K562 (cell line): ENCODE data around the gene ASIC5. TPM values are rescaled to one million over a fixed set of nuclear protein-coding genes. Genes with fewer than 3 reads are reported as not detected.

Experiments
- ATAC-seq: fragments of 200-7000 bp; cut with Tn5 transposase; 3 replicates; pipeline ENCODE4 v1.9.1; 2020; ENCODE audit warnings: moderate library complexity
- BruUV-seq: library from RNA; stranded (reverse); fragments of 400-500 nt; replicated peaks from 2 replicates; lab custom pipeline; 2021; lab: Mats Ljungman, UMichigan
- CTCF ChIA-PET: fragments of 300-600 bp; formaldehyde crosslinking; extraction: SDS; loops from one replicate; lab custom pipeline; 2021; ENCODE audit warnings: low intra/inter-chr PET ratio; lab: Yijun Ruan, JAX
- POLR2A ChIA-PET: fragments of 300-600, 350-650 bp; sonication (Branson Sonifier 250); formaldehyde crosslinking; extraction: SDS; loops from one replicate; lab custom pipeline; 2021; ENCODE audit warnings: antibody characterized with exemption, inconsistent platforms; lab: Yijun Ruan, JAX
- DNase-seq, 4 experiments: peaks; one replicate each; pipeline versions ENCODE4 v3.0.0 to v3.0.0-alpha.2; 2011 to 2018; ENCODE audit warnings: low spot score in 3 of 4, mixed read lengths in 3 of 4; ENCODE audit errors: extremely low read depth in 1 of 4
- FAIRE-seq: peaks from 2 replicates; lab custom pipeline; 2011; peaks lifted over from hg19 to GRCh38; lab: Jason Lieb, UNC
- H2AFZ ChIP-seq: 2 replicates; pipeline ENCODE4 v1.6.0; 2011; ENCODE audit warnings: low read depth, low read length, control low read depth, inconsistent platforms
- H3K27ac ChIP-seq: fragments of 200-600 bp; 3 replicates; pipeline ENCODE4 v1.8.0; 2011; ENCODE audit warnings: low read depth, mild to moderate bottlenecking, control low read depth, inconsistent platforms, low read length, moderate library complexity, mixed read lengths; ENCODE audit errors: extremely low read depth
- H3K27me3 ChIP-seq, 2 experiments: fragments of 300-600 bp in 1 of 2; 2 replicates in 1 of 2; 3 replicates in 1 of 2; pipeline versions ENCODE4 v1.6.0 to v1.8.0; 2011; ENCODE audit warnings: inconsistent platforms in 2 of 2, low read length in 2 of 2, mild to moderate bottlenecking in 1 of 2, mixed read lengths in 1 of 2, moderate library complexity in 1 of 2; ENCODE audit not compliant: control insufficient read depth in 2 of 2, insufficient read depth in 2 of 2
- H3K36me3 ChIP-seq: fragments of 300-600 bp; 3 replicates; pipeline ENCODE4 v1.8.0; 2011; ENCODE audit warnings: mild to moderate bottlenecking, low read length, inconsistent platforms; ENCODE audit not compliant: control insufficient read depth, insufficient read depth
- H3K4me1 ChIP-seq, 2 experiments: fragments of 200-600 bp in 1 of 2; replicated peaks in 1 of 2; 2 replicates in 1 of 2; 3 replicates in 1 of 2; pipeline versions ENCODE4 v1.5.1 to v1.8.0; 2011; ENCODE audit warnings: inconsistent platforms in 2 of 2, low read length in 2 of 2, mild to moderate bottlenecking in 1 of 2, mixed read lengths in 1 of 2, moderate library complexity in 1 of 2; ENCODE audit not compliant: control insufficient read depth in 2 of 2, insufficient read depth in 2 of 2
- H3K4me2 ChIP-seq: 2 replicates; pipeline ENCODE4 v1.6.1; 2011; ENCODE audit warnings: low read length, control low read depth, inconsistent platforms, mixed read lengths; ENCODE audit not compliant: insufficient read depth
- H3K4me3 ChIP-seq: fragments of 200-600 bp; sonication (generic), shearing (Covaris generic); 2 replicates; pipeline ENCODE4 v1.5.1; 2016; ENCODE audit warnings: control low read depth, inconsistent platforms
- H3K79me2 ChIP-seq: fragments of 200-600 bp; 3 replicates; pipeline ENCODE4 v1.8.0; 2011; ENCODE audit warnings: low read length, inconsistent platforms; ENCODE audit not compliant: control insufficient read depth, insufficient read depth
- H3K9ac ChIP-seq, 2 experiments: 2 replicates each; pipeline versions ENCODE4 v1.6.0 to v1.6.1; 2011; ENCODE audit warnings: low read depth in 2 of 2, low read length in 2 of 2, control low read depth in 1 of 2, inconsistent platforms in 1 of 2, mild to moderate bottlenecking in 1 of 2, mixed read lengths in 1 of 2; ENCODE audit not compliant: insufficient read depth in 1 of 2
- H3K9me1 ChIP-seq: one replicate; pipeline ENCODE4 v1.6.0; 2011; ENCODE audit warnings: inconsistent platforms, mild to moderate bottlenecking, low read length, moderate library complexity; ENCODE audit not compliant: control insufficient read depth, insufficient read depth
- H3K9me3 ChIP-seq: replicated peaks from 2 replicates; pipeline ENCODE4 v1.5.1; 2011; ENCODE audit warnings: low read depth, low read length, inconsistent platforms; ENCODE audit not compliant: control insufficient read depth, insufficient read depth
- H4K20me1 ChIP-seq: replicated peaks from 2 replicates; pipeline ENCODE4 v1.6.1; 2011; ENCODE audit warnings: low read length, inconsistent platforms, mixed read lengths; ENCODE audit not compliant: control insufficient read depth, insufficient read depth
- CBX5 ChIP-seq: IDR thresholded peaks from 2 replicates; pipeline ENCODE4 v1.6.1; 2014; ENCODE audit warnings: low read depth, borderline replicate concordance
- HLTF ChIP-seq: fragments of 450-650 bp; IDR thresholded peaks from 2 replicates; pipeline ENCODE4 v1.6.1; 2016
- in situ Hi-C: fragments of 300-500 bp; cut with MboI; formaldehyde crosslinking; loops from 4 replicates; pipeline ENCODE4 v1.15.0; 2018; ENCODE audit warnings: inconsistent platforms, mixed read lengths
- intact Hi-C: fragments of 100-400 bp; cut with micrococcal nuclease; formaldehyde crosslinking; loops from 2 replicates; pipeline ENCODE4 v1.14.2; 2022
- polyA plus RNA-seq, 8 experiments: library from polyadenylated mRNA; depleted of rRNA in 4 of 8; stranded (reverse) in 5 of 8; unstranded in 3 of 8; fragments of >200 nt; fragmentation: Nextera tagmentation in 2 of 8; fragmentation: Illumina TruSeq in 1 of 8; extraction: Ambion mirVana in 2 of 8; extraction: Trizol in 1 of 8; gene quantifications; 2 replicates each; pipeline versions ENCODE4 v1.2.1 to v1.2.3, GENCODE V29; 2011 to 2014; ENCODE audit warnings: inconsistent platforms in 1 of 8, missing spikeins in 1 of 8
- total RNA-seq, 7 experiments: library from RNA; depleted of rRNA in 6 of 7; stranded (reverse); fragments of >200 nt in 6 of 7; fragmentation: Illumina TruSeq in 2 of 7; extraction: Trizol in 2 of 7; gene quantifications; 2 replicates each; pipeline versions ENCODE4 v1.2.1 to v1.2.3, GENCODE V29; 2011 to 2021; ENCODE audit warnings: low replicate concordance in 1 of 7
- TF ChIP-seq, protein P1 (sequence below): fragments of 450-650 bp; formaldehyde crosslinking; IDR thresholded peaks from 2 replicates; pipeline ENCODE4 v1.4.0; 2020; ENCODE audit warnings: mild to moderate bottlenecking, moderate library complexity
- TF ChIP-seq, protein P2 (sequence below): fragments of 450-650 bp; IDR thresholded peaks from 2 replicates; pipeline ENCODE4 v1.6.1; 2016; ENCODE audit warnings: low read depth
- TF ChIP-seq, protein P3 (sequence below), 2 experiments: fragments of 450-650 bp; formaldehyde crosslinking in 1 of 2; IDR thresholded peaks; 2 replicates each; pipeline versions ENCODE4 v1.4.0 to v1.6.1; 2014 to 2020; ENCODE audit warnings: mild to moderate bottlenecking in 2 of 2, borderline replicate concordance in 1 of 2, low read depth in 1 of 2

Gene ASIC5
- total and polyA plus RNA-seq, 9 of the 15 experiments (the other 6 are each of a cell fraction or from before 2014, with no cell fraction given) = not detected

DNA sequence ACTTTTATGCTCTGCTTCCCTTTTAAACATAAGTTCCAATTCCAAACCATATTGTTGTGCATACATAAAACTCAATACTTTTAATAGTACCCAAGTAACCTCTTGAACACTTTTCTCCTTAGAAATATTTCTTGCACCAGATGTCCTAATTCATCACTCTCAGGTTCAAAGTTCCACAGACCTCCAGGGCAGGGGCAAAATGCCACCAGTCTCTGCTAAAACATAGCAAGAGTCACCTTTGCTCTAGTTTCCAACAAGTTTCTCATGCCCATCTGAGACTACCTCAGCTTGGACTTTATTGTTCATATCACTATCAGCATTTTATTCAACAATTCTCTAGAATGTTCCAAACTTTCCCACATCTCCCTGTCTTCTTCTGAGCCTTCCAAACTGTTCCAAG lies 13.7 kb upstream of the ASIC5 start:
- H2AFZ ChIP-seq = no peak overlapping the region
- no peaks in the 10 kb centered on the region for H3K9me1 ChIP-seq
- no peaks in the 10 kb centered on the region for H3K4me1 ChIP-seq
- in situ Hi-C loops (no loop called here), intact Hi-C loops (no loop called here)
- H3K4me2 ChIP-seq = no peak overlapping the region
- H3K9me3 ChIP-seq = no peaks in the 10 kb centered on the region
- H4K20me1 ChIP-seq = no peaks in the 10 kb centered on the region
- BruUV-seq = no TSS peak
- POLR2A ChIA-PET = no interaction called here
- no peak overlapping the region for H3K4me3 ChIP-seq
- H3K27ac ChIP-seq = no peak overlapping the region
- CTCF ChIA-PET = no interaction called here
- H3K36me3 ChIP-seq = no peaks in the 10 kb centered on the region
- no peak for FAIRE-seq
- DNase-seq = no peak
- no peaks in the 10 kb centered on the region for H3K27me3 ChIP-seq
- no peaks in the 10 kb centered on the region for H3K79me2 ChIP-seq
- ATAC-seq = no peak
- H3K9ac ChIP-seq = no peak overlapping the region
- TF ChIP-seq, protein P1, sequence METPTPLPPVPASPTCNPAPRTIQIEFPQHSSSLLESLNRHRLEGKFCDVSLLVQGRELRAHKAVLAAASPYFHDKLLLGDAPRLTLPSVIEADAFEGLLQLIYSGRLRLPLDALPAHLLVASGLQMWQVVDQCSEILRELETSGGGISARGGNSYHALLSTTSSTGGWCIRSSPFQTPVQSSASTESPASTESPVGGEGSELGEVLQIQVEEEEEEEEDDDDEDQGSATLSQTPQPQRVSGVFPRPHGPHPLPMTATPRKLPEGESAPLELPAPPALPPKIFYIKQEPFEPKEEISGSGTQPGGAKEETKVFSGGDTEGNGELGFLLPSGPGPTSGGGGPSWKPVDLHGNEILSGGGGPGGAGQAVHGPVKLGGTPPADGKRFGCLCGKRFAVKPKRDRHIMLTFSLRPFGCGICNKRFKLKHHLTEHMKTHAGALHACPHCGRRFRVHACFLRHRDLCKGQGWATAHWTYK = no peak
- TF ChIP-seq HLTF (no peak), CBX5 (no peak)
- TF ChIP-seq, protein P2, sequence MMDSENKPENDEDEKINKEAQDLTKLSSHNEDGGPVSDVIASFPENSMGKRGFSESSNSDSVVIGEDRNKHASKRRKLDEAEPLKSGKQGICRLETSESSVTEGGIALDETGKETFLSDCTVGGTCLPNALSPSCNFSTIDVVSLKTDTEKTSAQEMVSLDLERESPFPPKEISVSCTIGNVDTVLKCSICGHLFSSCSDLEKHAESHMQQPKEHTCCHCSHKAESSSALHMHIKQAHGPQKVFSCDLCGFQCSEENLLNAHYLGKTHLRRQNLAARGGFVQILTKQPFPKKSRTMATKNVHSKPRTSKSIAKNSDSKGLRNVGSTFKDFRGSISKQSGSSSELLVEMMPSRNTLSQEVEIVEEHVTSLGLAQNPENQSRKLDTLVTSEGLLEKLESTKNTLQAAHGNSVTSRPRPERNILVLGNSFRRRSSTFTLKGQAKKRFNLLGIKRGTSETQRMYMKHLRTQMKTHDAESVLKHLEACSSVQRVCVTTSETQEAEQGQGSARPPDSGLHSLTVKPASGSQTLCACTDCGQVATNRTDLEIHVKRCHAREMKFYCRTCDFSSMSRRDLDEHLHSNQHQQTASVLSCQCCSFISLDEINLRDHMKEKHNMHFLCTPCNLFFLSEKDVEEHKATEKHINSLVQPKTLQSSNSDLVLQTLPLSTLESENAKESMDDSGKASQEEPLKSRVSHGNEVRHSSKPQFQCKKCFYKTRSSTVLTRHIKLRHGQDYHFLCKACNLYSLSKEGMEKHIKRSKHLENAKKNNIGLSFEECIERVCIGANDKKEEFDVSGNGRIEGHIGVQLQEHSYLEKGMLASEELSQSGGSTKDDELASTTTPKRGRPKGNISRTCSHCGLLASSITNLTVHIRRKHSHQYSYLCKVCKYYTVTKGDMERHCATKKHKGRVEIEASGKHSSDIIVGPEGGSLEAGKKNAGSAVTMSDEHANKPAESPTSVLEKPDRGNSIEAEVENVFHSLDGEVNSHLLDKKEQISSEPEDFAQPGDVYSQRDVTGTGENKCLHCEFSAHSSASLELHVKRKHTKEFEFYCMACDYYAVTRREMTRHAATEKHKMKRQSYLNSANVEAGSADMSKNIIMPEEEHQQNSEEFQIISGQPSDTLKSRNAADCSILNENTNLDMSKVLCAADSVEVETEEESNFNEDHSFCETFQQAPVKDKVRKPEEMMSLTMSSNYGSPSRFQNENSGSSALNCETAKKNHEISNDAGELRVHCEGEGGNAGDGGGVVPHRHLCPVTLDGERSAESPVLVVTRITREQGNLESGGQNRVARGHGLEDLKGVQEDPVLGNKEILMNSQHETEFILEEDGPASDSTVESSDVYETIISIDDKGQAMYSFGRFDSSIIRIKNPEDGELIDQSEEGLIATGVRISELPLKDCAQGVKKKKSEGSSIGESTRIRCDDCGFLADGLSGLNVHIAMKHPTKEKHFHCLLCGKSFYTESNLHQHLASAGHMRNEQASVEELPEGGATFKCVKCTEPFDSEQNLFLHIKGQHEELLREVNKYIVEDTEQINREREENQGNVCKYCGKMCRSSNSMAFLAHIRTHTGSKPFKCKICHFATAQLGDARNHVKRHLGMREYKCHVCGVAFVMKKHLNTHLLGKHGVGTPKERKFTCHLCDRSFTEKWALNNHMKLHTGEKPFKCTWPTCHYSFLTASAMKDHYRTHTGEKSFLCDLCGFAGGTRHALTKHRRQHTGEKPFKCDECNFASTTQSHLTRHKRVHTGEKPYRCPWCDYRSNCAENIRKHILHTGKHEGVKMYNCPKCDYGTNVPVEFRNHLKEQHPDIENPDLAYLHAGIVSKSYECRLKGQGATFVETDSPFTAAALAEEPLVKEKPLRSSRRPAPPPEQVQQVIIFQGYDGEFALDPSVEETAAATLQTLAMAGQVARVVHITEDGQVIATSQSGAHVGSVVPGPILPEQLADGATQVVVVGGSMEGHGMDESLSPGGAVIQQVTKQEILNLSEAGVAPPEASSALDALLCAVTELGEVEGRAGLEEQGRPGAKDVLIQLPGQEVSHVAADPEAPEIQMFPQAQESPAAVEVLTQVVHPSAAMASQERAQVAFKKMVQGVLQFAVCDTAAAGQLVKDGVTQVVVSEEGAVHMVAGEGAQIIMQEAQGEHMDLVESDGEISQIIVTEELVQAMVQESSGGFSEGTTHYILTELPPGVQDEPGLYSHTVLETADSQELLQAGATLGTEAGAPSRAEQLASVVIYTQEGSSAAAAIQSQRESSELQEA = no peak
- TF ChIP-seq, protein P3, sequence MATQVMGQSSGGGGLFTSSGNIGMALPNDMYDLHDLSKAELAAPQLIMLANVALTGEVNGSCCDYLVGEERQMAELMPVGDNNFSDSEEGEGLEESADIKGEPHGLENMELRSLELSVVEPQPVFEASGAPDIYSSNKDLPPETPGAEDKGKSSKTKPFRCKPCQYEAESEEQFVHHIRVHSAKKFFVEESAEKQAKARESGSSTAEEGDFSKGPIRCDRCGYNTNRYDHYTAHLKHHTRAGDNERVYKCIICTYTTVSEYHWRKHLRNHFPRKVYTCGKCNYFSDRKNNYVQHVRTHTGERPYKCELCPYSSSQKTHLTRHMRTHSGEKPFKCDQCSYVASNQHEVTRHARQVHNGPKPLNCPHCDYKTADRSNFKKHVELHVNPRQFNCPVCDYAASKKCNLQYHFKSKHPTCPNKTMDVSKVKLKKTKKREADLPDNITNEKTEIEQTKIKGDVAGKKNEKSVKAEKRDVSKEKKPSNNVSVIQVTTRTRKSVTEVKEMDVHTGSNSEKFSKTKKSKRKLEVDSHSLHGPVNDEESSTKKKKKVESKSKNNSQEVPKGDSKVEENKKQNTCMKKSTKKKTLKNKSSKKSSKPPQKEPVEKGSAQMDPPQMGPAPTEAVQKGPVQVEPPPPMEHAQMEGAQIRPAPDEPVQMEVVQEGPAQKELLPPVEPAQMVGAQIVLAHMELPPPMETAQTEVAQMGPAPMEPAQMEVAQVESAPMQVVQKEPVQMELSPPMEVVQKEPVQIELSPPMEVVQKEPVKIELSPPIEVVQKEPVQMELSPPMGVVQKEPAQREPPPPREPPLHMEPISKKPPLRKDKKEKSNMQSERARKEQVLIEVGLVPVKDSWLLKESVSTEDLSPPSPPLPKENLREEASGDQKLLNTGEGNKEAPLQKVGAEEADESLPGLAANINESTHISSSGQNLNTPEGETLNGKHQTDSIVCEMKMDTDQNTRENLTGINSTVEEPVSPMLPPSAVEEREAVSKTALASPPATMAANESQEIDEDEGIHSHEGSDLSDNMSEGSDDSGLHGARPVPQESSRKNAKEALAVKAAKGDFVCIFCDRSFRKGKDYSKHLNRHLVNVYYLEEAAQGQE (IDR thresholded peaks at IDR 0.05; ENCODE audit: borderline replicate concordance) = no peak
- TF ChIP-seq, protein P3 (CRISPR knock-in tag; IDR thresholded peaks at IDR 0.05; ENCODE audit: low read depth) = no peak
